Sigmoid colon (tissue), 4 donors: ENCODE data around the gene MYO18A.

Experiments
- EP300 ChIP-seq, 4 donors: sonication (generic); formaldehyde crosslinking; IDR thresholded peaks; one replicate each; pipeline ENCODE4 v1.6.1; 2017; ENCODE audit warnings: antibody characterized with exemption in 4 of 4
- POLR2A ChIP-seq, 2 donors: fragments of 450-650 bp; IDR thresholded peaks; one replicate each; pipeline ENCODE4 v1.6.1; 2016; ENCODE audit warnings: antibody characterized with exemption in 2 of 2, mild to moderate bottlenecking in 2 of 2, moderate library complexity in 2 of 2
- POLR2AphosphoS5 ChIP-seq, 4 donors: sonication (generic); formaldehyde crosslinking; IDR thresholded peaks; one replicate each; pipeline ENCODE4 v1.6.1; 2017; ENCODE audit warnings: antibody characterized with exemption in 4 of 4
- TF ChIP-seq, protein P1 (sequence below), 4 experiments: fragments of 450-650 bp in 3 of 4; fragments of 200-600 bp in 1 of 4; IDR thresholded peaks; one replicate each; pipeline ENCODE4 v1.5.1; 2016 to 2019; ENCODE audit warnings: antibody characterized with exemption in 4 of 4, mild to moderate bottlenecking in 3 of 4, moderate library complexity in 2 of 4

DNA sequence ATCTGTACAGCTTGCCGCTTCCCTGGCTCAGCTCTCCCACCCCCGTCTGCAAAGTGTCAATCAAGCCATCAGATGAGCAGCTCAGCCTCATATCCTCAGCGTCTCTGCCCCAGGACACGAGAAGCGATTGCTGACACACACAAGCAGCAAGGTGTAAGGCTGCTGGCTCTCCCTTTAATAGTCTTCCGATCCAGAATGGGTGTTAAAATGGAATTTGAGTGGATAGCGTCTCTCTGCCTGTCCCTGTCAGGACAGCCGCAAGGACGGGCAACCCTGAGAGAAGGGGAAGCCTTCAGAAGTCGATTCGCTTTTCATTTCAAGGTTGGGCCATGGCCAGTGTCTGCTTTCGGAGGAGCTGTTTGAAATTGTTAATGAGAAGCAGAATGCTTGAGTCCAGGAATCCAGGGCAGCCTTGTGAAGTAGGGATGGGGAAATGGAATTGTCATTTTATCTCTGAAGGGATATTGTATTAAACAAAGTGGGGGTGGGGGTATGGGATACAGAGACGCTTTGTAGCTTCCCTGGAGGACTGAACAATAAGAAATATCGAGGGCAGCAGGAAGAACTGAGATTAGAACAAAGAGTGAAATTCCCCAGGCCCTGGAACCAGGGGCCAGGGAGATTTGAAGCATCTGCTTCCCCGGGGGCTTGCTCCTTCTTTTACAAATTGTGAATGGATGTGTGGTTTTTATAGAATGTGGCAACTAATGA lies 142.0 kb downstream of the MYO18A start:
- TF ChIP-seq, protein P1, sequence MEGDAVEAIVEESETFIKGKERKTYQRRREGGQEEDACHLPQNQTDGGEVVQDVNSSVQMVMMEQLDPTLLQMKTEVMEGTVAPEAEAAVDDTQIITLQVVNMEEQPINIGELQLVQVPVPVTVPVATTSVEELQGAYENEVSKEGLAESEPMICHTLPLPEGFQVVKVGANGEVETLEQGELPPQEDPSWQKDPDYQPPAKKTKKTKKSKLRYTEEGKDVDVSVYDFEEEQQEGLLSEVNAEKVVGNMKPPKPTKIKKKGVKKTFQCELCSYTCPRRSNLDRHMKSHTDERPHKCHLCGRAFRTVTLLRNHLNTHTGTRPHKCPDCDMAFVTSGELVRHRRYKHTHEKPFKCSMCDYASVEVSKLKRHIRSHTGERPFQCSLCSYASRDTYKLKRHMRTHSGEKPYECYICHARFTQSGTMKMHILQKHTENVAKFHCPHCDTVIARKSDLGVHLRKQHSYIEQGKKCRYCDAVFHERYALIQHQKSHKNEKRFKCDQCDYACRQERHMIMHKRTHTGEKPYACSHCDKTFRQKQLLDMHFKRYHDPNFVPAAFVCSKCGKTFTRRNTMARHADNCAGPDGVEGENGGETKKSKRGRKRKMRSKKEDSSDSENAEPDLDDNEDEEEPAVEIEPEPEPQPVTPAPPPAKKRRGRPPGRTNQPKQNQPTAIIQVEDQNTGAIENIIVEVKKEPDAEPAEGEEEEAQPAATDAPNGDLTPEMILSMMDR (IDR thresholded peaks at IDR 0.05), result no peak
- no peak for TF ChIP-seq POLR2A (IDR thresholded peaks at IDR 0.05)
- no peak for TF ChIP-seq POLR2AphosphoS5 (IDR thresholded peaks at IDR 0.05)
- TF ChIP-seq EP300 (IDR thresholded peaks at IDR 0.05), result no peak
